Heart right ventricle (tissue), 16 donors: ENCODE results near the gene DIAPH1. TPM values are rescaled to one million over a fixed set of nuclear protein-coding genes. Genes with fewer than 3 reads are reported as not detected.

ENCODE experiments used
- ATAC-seq, 8 donors: fragments of 200-7000 bp; cut with Tn5 transposase; one replicate each; pipeline ENCODE4 v1.9.1; 2020; ENCODE audit warnings: mild to moderate bottlenecking in 8 of 8, moderate library complexity in 8 of 8, moderate number of reproducible peaks in 1 of 8
- DNase-seq, 2 donors: peaks; one replicate each; pipeline ENCODE4 v3.0.0-alpha.2; 2020
- H3K27ac ChIP-seq, 10 donors: fragments of 200-600 bp; sonication (generic) in 2 of 10; one replicate each; pipeline versions ENCODE4 v1.5.0 to v1.8.0; 2020 to 2022; ENCODE audit warnings: mild to moderate bottlenecking in 3 of 10
- H3K27me3 ChIP-seq, 7 donors: fragments of 200-600 bp; one replicate each; pipeline ENCODE4 v1.8.0; 2021 to 2022; ENCODE audit warnings: mild to moderate bottlenecking in 2 of 7
- H3K36me3 ChIP-seq, 9 donors: fragments of 200-600 bp; sonication (generic) in 1 of 9; one replicate each; pipeline versions ENCODE4 v1.5.0 to v1.8.0; 2020 to 2022; ENCODE audit warnings: mild to moderate bottlenecking in 2 of 9
- H3K4me1 ChIP-seq, 9 donors: fragments of 200-600 bp; sonication (generic) in 1 of 9; one replicate each; pipeline versions ENCODE4 v1.5.0 to v1.8.0; 2020 to 2022; ENCODE audit warnings: mild to moderate bottlenecking in 4 of 9
- H3K4me3 ChIP-seq, 10 donors: fragments of 200-600 bp; sonication (generic) in 2 of 10; one replicate each; pipeline versions ENCODE4 v1.5.0 to v1.8.0; 2020 to 2022; ENCODE audit warnings: mild to moderate bottlenecking in 7 of 10, moderate library complexity in 2 of 10
- H3K9me3 ChIP-seq, 11 donors: fragments of 200-600 bp in 10 of 11; sonication (generic) in 2 of 11; one replicate each; pipeline versions ENCODE4 v1.5.0 to v1.8.0; 2013 to 2022; ENCODE audit warnings: mild to moderate bottlenecking in 2 of 11, control low read depth in 1 of 11, moderate library complexity in 1 of 11
- WGBS, 2 donors: extraction: QIAGEN DNeasy Blood & Tissue Kit; methylation state at CpG; one replicate each; pipeline ENCODE4 v1.1.7; 2013; ENCODE audit warnings: inconsistent platforms in 1 of 2; 5-methylcytosine and 5-hydroxymethylcytosine counted together
- intact Hi-C, 10 donors: fragments of 100-400 bp; cut with DNase I; formaldehyde crosslinking; loops; one replicate each; pipeline versions ENCODE4 v1.11.1 to v1.14.2; 2022
- polyA plus RNA-seq, 2 donors: library from polyadenylated mRNA; stranded (reverse); fragments of 200-250 nt; gene quantifications; one replicate each; pipeline ENCODE4 v1.2.3, GENCODE V29; 2013
- total RNA-seq, 10 donors: library from RNA; stranded (reverse); fragmentation: NEBNext Ultra II Directional in 3 of 10; extraction: Animal tissue kit (Norgen Biotek cat#: 25700) in 3 of 10; gene quantifications; one replicate each; pipeline versions ENCODE4 v1.2.1 to v1.2.4, GENCODE V29; 2021 to 2023
- TF ChIP-seq, protein P1 (sequence below), 9 donors: fragments of 200-600 bp; sonication (generic) in 2 of 9; IDR thresholded peaks; one replicate each; pipeline versions ENCODE4 v1.5.0 to v1.8.0; 2021 to 2022; ENCODE audit warnings: antibody characterized with exemption in 9 of 9, mild to moderate bottlenecking in 5 of 9, moderate library complexity in 1 of 9
- donor health status: Arrhythmogenic right ventricular cardiomyopathy.
- donor health status: ischemic (EF 13 %, LVEDD 7.1; RV severe dilation, severe dysfunction).
- donor health status: healthy with polysubstance abuse.
- donor health status: DM: no; HTN: yes; CAD: no.
- donor health status: DM: no; HTN: no; CAD: no.
- donor health status: ischemic (EF 25% LVEDD 6.9; RV normal size, moderate dysfunction).
- donor health status: ischemic (EF 25% LVEDD 5.7; RV mildly dilated, moderate dysfunction).
- donor health status: healthy.
- donor health status: DM: yes; HTN: yes; CAD: no.
- donor health status: Ischemic cardiomyopathy.
- donor health status: ischemic (EF 35%, LVEDD 5.7; RV mildly dilated, moderate dysfunction).
- donor health status: nonischemic (EF 11% LVEDD 7.7; RV severe dilation, severe dysfunction).
- donor health status: DM: yes; HTN: yes; CAD: no.
- donor health status: PGD.
- donor health status: ischemic (EF 29% LVEDD 5.4; RV normal size, mild dysfunction).
- donor health status: nonischemic (EF 23%, LVEDD 6.1; RV moderate dilation, normal function).

DIAPH1 gene
- total and polyA plus RNA-seq, 12 donors, result 27.3 to 93.2 (median 45.6) TPM

DNA sequence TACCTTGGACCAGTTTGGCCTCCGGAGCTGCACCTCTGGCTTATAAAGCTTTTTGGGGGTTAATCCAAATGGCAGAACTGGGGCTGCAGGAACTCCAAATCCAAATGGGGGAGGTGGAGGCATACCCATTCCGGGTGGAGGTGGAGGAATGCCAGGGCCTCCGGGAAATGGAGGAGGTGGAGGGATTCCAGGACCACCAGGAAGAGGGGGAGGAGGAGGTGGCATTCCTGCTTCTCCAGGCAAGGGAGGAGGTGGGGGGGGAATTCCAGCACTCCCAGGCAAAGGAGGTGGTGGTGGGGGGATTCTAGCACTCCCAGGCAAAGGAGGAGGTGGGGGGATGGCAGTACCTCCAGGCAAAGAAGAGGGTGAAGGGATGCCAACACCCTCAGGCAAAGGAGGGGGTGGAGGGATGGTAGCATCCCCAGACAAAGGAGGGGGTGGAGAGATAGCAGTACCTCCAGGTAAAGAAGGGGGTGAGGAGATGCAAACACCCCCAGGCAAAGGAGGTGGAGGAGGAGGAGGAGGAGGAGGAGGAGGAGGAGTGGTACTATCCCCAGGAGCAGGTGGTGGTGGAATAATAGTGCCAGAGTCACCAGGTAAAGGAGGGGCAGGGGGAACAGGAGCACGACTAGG lies 45.2 kb downstream of the DIAPH1 start:
- DNase-seq (no peak), ATAC-seq (peak in 1 of 8 donors; percentile 24)
- Histone ChIP-seq H3K4me1 (peaks cover 0 to 17% (median 0%) of the 10 kb centered on the region in 9 donors), H3K27ac (no peak overlapping the region), H3K9me3 (no peaks in the 10 kb centered on the region), H3K4me3 (no peak overlapping the region), H3K27me3 (no peaks in the 10 kb centered on the region), H3K36me3 (peaks cover 0 to 98% (median 56%) of the 10 kb centered on the region in 9 donors)
- TF ChIP-seq, protein P1, sequence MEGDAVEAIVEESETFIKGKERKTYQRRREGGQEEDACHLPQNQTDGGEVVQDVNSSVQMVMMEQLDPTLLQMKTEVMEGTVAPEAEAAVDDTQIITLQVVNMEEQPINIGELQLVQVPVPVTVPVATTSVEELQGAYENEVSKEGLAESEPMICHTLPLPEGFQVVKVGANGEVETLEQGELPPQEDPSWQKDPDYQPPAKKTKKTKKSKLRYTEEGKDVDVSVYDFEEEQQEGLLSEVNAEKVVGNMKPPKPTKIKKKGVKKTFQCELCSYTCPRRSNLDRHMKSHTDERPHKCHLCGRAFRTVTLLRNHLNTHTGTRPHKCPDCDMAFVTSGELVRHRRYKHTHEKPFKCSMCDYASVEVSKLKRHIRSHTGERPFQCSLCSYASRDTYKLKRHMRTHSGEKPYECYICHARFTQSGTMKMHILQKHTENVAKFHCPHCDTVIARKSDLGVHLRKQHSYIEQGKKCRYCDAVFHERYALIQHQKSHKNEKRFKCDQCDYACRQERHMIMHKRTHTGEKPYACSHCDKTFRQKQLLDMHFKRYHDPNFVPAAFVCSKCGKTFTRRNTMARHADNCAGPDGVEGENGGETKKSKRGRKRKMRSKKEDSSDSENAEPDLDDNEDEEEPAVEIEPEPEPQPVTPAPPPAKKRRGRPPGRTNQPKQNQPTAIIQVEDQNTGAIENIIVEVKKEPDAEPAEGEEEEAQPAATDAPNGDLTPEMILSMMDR (IDR thresholded peaks at IDR 0.05), result no peak
- intact Hi-C loops, result no loop called here
- WGBS, 2 donors, result 59 to 68% methylated on average over 4 of the region's 4 CpGs

DNA sequence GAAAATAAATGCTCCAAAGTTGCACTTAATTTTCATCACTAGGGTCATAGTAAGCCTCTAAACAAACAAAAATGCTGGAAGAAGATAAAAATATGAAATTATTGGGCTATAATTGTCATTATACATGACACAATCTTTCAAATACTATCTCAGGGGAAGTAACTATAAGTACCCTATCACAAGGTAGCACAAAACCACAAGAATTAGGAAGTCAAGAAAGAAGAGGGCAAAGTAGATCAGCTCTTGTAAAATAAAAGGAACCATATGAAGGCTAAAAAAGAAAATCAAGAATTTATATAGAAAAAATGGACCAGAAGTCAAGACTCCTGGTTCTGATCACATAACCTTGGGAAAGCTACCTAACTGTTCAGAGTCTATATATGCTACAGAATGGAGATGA lies 48.1 kb downstream of the DIAPH1 start:
- intact Hi-C loops, result no loop called here
- H3K4me3 ChIP-seq, result no peak overlapping the region
- ATAC-seq (no peak), DNase-seq (no peak)
- H3K27me3 ChIP-seq, result no peaks in the 10 kb centered on the region
- H3K27ac ChIP-seq, result peak overlapping the region in 1 of 10 donors; percentile 2
- no peaks in the 10 kb centered on the region for H3K9me3 ChIP-seq
- TF ChIP-seq, protein P1 (IDR thresholded peaks at IDR 0.05), result no peak
- H3K36me3 ChIP-seq, result peaks cover 0 to 96% (median 39%) of the 10 kb centered on the region in 9 donors
- H3K4me1 ChIP-seq, result peaks cover 0 to 32% (median 0%) of the 10 kb centered on the region in 9 donors

DNA sequence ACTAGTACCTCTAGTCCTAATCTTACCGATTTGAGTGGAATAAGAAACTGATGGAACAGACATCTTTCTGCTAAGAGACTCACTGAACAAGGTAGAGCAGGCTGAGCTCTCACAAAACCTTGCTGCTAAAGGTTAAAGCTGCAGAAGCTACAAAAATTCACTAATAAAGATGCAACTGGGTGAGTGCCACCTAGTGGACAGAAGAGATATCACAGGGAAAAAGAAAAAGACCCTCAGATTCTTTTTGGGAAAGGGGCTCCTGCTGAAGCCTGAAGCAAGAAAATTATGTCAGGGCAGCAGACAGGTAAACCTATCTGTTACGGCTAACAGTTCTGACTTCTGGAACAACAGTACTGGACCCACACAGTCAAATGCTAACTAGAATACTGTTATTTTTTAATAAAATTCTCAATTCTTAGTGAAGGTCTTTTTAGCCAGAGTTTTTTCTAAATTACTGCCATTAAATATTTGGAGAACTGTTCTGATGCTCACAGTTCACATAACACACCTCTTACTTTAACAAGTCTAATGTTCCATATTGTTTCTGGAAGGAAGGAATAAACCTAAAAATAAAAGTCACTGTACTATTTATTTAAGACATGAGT lies 51.2 kb downstream of the DIAPH1 start:
- no peak for DNase-seq
- H3K36me3 ChIP-seq, result peaks cover 0 to 97% (median 28%) of the 10 kb centered on the region in 9 donors

More for the DNA sequence above, 51.2 kb downstream of the DIAPH1 start:
- Histone ChIP-seq H3K27ac (no peak overlapping the region), H3K9me3 (no peaks in the 10 kb centered on the region), H3K27me3 (no peaks in the 10 kb centered on the region), H3K4me3 (no peak overlapping the region), H3K4me1 (peaks cover 0 to 44% (median 9%) of the 10 kb centered on the region in 9 donors)
- ATAC-seq, result no peak
- WGBS, 2 donors, result 32 to 44% methylated on average over 2 of the region's 2 CpGs
- TF ChIP-seq, protein P1 (IDR thresholded peaks at IDR 0.05), result peak; percentile 76 to 92 (median 89)
- intact Hi-C loops, result loop anchor here in 8 of 10 donors (5.0 to 10.0 kb wide), 10 partner anchors 223 to 483 kb away; partner anchors contain the start of genes PCDHB13 (in 3 of the 8), PCDHB14 (in 2 of the 8), PCDHB15 (in 2 of the 8) and PCDHB16 (in 1 of the 8)
